Neural cell (in vitro differentiated cells): ENCODE measurements around the gene PXK. TPM values are rescaled to one million over a fixed set of nuclear protein-coding genes. Genes with fewer than 3 reads are reported as not detected.

Experiments
- H2AFZ ChIP-seq: fragments of 200-600, 300-800 bp; sonication (generic), shearing (Covaris generic); 2 replicates; pipeline ENCODE4 v1.6.0; 2014; ENCODE audit warnings: low read depth, mild to moderate bottlenecking, antibody characterized with exemption, low read length, moderate library complexity
- H3F3A ChIP-seq: fragments of 200-600 bp; shearing (Covaris generic); 2 replicates; pipeline ENCODE4 v1.6.1; 2016; ENCODE audit warnings: mild to moderate bottlenecking, moderate library complexity, mixed read lengths, antibody characterized with exemption, low read length; ENCODE audit not compliant: insufficient read depth, poor library complexity, severe bottlenecking
- H3K27ac ChIP-seq: fragments of 200-600, 300-800 bp; sonication (generic), shearing (Covaris generic); 2 replicates; pipeline ENCODE4 v1.5.1; 2014; ENCODE audit warnings: mild to moderate bottlenecking, low read length, moderate library complexity
- H3K27me3 ChIP-seq: fragments of 300-800, 200-600 bp; sonication (generic), shearing (Covaris generic); 2 replicates; pipeline ENCODE4 v1.6.0; 2014; ENCODE audit warnings: mild to moderate bottlenecking, low read depth, low read length, moderate library complexity; ENCODE audit not compliant: insufficient read depth
- H3K36me3 ChIP-seq: fragments of 300-800, 200-600 bp; sonication (generic), shearing (Covaris generic); 2 replicates; pipeline ENCODE4 v1.5.1; 2014; ENCODE audit warnings: mild to moderate bottlenecking, antibody characterized with exemption, low read length, moderate library complexity; ENCODE audit not compliant: insufficient read depth
- H3K4me2 ChIP-seq: fragments of 300-800, 200-600 bp; sonication (generic), shearing (Covaris generic); 2 replicates; pipeline ENCODE4 v1.6.0; 2014; ENCODE audit warnings: mild to moderate bottlenecking, low read length
- H3K4me3 ChIP-seq: fragments of 300-800, 200-600 bp; sonication (generic), shearing (Covaris generic); 2 replicates; pipeline ENCODE4 v1.5.1; 2014; ENCODE audit warnings: mild to moderate bottlenecking, low read length, moderate library complexity
- H3K79me2 ChIP-seq: fragments of 200-600 bp; shearing (Covaris generic); replicated peaks from 2 replicates; pipeline ENCODE4 v1.6.0; 2014; ENCODE audit warnings: mild to moderate bottlenecking, low read length, moderate library complexity; ENCODE audit not compliant: insufficient read depth
- H3K9ac ChIP-seq: fragments of 300-800, 200-600 bp; sonication (generic), shearing (Covaris generic); 2 replicates; pipeline ENCODE4 v1.6.1; 2016; ENCODE audit warnings: mild to moderate bottlenecking, low read length, mixed read lengths
- H3K9me2 ChIP-seq: fragments of 200-600 bp; shearing (Covaris generic); 2 replicates; pipeline ENCODE4 v1.6.1; 2016; ENCODE audit warnings: mild to moderate bottlenecking, low read length, mixed read lengths; ENCODE audit not compliant: insufficient read depth
- H3K9me3 ChIP-seq: fragments of 200-600, 300-800 bp; sonication (generic), shearing (Covaris generic); 2 replicates; pipeline ENCODE4 v1.6.1; 2016; ENCODE audit warnings: mild to moderate bottlenecking, mixed run types, low read length, moderate library complexity, mixed read lengths
- H4K20me1 ChIP-seq: fragments of 200-600 bp; shearing (Covaris generic); 2 replicates; pipeline ENCODE4 v1.6.1; 2016; ENCODE audit warnings: mild to moderate bottlenecking, mixed run types; ENCODE audit not compliant: insufficient read depth
- EP300 ChIP-seq: fragments of 450-650 bp; conservative IDR thresholded peaks from 2 replicates; pipeline ENCODE4 v1.6.1; 2014; ENCODE audit warnings: antibody characterized with exemption, mild to moderate bottlenecking, moderate library complexity; ENCODE audit not compliant: poor library complexity, severe bottlenecking
- EZH2 ChIP-seq: fragments of 200-600, 300-800 bp; shearing (Covaris generic), sonication (generic); IDR thresholded peaks from 2 replicates; pipeline ENCODE4 v1.6.1; 2014; ENCODE audit warnings: antibody characterized with exemption, low read length, borderline replicate concordance, mild to moderate bottlenecking; ENCODE audit not compliant: insufficient read depth, poor library complexity, severe bottlenecking
- MXI1 ChIP-seq: fragments of 450-650 bp; conservative IDR thresholded peaks from 2 replicates; pipeline ENCODE4 v1.6.1; 2014; ENCODE audit warnings: antibody characterized with exemption, mild to moderate bottlenecking; ENCODE audit not compliant: poor library complexity, severe bottlenecking
- POLR2AphosphoS5 ChIP-seq: IDR thresholded peaks from 2 replicates; pipeline ENCODE4 v1.6.1; 2012
- RAD21 ChIP-seq: fragments of 450-650 bp; conservative IDR thresholded peaks from 2 replicates; pipeline ENCODE4 v1.6.1; 2014; ENCODE audit warnings: antibody characterized with exemption, mild to moderate bottlenecking, moderate library complexity
- SMC3 ChIP-seq: fragments of 450-650 bp; conservative IDR thresholded peaks from 2 replicates; pipeline ENCODE4 v1.6.1; 2014; ENCODE audit warnings: antibody characterized with exemption, mild to moderate bottlenecking, moderate library complexity; ENCODE audit not compliant: poor library complexity
- TAF1 ChIP-seq: IDR thresholded peaks from 2 replicates; pipeline ENCODE4 v1.6.1; 2012; ENCODE audit warnings: low read depth
- polyA plus RNA-seq: library from polyadenylated mRNA; depleted of rRNA; stranded (reverse); fragments of >200 nt; gene quantifications from 2 replicates; pipeline ENCODE4 v1.2.3, GENCODE V29; 2014
- TF ChIP-seq, protein P1 (sequence below): IDR thresholded peaks from 2 replicates; pipeline ENCODE4 v1.6.1; 2012; ENCODE audit warnings: borderline replicate concordance
- TF ChIP-seq, protein P2 (sequence below): fragments of 450-650 bp; IDR thresholded peaks from 2 replicates; pipeline ENCODE4 v1.5.1; 2014; ENCODE audit warnings: antibody characterized with exemption, mild to moderate bottlenecking, moderate library complexity; ENCODE audit not compliant: poor library complexity, severe bottlenecking

Gene PXK
- polyA plus RNA-seq, 1 donor from 2014 or later, result 37.7 TPM

DNA sequence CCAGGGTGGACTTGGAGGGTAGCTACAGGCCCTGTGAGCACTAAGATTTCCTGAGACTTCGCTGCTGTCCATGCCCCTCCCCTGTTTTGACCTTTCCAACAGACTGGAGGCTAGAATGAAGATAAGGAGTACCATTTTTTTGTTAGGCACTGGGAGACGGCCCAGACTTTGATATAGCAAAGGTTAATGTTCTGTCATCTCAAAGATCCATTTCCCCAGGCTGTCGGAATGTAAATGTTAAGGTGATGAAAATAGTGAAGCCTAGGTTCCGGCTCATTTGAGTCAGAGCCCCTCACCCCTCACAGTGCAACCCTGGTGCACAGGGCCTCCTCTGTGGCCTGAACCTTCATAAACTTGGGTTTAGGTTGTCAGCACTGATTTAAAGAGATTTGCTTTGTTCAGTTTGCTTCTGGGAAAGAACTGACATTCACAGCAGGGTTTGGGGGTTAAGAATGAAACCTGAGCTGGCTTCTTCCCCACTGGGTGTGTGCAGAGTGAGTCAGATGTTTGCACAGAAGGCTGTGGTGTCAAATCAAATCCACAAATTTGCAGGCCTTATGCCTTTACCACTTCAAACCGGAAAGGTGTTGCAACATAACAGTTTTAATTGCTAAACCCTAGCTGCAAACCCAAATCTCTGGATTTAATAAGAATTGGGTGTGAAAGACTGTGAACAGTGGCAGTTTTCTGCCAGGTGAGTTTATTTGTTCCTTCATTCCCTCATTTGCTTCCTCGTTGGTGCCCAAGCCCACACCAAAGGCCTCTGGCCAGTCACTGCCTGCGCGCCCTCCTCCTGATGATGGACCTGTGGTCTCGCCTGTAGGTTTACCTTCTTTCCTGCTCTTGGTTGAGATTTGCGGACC is 138.6 kb downstream of the PXK start:
- peak overlapping the region; percentile 36 for H2AFZ ChIP-seq
- no peaks in the 10 kb centered on the region for H4K20me1 ChIP-seq
- H3K9me2 ChIP-seq, result no peaks in the 10 kb centered on the region
- H3K9ac ChIP-seq, result no peak overlapping the region
- no peak overlapping the region for H3K4me2 ChIP-seq
- TF ChIP-seq EZH2 (no peak), RAD21 (no peak), POLR2AphosphoS5 (no peak), EP300 (no peak), TAF1 (no peak), SMC3 (no peak), MXI1 (no peak)
- TF ChIP-seq, protein P1, sequence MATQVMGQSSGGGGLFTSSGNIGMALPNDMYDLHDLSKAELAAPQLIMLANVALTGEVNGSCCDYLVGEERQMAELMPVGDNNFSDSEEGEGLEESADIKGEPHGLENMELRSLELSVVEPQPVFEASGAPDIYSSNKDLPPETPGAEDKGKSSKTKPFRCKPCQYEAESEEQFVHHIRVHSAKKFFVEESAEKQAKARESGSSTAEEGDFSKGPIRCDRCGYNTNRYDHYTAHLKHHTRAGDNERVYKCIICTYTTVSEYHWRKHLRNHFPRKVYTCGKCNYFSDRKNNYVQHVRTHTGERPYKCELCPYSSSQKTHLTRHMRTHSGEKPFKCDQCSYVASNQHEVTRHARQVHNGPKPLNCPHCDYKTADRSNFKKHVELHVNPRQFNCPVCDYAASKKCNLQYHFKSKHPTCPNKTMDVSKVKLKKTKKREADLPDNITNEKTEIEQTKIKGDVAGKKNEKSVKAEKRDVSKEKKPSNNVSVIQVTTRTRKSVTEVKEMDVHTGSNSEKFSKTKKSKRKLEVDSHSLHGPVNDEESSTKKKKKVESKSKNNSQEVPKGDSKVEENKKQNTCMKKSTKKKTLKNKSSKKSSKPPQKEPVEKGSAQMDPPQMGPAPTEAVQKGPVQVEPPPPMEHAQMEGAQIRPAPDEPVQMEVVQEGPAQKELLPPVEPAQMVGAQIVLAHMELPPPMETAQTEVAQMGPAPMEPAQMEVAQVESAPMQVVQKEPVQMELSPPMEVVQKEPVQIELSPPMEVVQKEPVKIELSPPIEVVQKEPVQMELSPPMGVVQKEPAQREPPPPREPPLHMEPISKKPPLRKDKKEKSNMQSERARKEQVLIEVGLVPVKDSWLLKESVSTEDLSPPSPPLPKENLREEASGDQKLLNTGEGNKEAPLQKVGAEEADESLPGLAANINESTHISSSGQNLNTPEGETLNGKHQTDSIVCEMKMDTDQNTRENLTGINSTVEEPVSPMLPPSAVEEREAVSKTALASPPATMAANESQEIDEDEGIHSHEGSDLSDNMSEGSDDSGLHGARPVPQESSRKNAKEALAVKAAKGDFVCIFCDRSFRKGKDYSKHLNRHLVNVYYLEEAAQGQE, result no peak
- TF ChIP-seq, protein P2, sequence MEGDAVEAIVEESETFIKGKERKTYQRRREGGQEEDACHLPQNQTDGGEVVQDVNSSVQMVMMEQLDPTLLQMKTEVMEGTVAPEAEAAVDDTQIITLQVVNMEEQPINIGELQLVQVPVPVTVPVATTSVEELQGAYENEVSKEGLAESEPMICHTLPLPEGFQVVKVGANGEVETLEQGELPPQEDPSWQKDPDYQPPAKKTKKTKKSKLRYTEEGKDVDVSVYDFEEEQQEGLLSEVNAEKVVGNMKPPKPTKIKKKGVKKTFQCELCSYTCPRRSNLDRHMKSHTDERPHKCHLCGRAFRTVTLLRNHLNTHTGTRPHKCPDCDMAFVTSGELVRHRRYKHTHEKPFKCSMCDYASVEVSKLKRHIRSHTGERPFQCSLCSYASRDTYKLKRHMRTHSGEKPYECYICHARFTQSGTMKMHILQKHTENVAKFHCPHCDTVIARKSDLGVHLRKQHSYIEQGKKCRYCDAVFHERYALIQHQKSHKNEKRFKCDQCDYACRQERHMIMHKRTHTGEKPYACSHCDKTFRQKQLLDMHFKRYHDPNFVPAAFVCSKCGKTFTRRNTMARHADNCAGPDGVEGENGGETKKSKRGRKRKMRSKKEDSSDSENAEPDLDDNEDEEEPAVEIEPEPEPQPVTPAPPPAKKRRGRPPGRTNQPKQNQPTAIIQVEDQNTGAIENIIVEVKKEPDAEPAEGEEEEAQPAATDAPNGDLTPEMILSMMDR, result no peak
- H3K36me3 ChIP-seq, result no peaks in the 10 kb centered on the region
- no peaks in the 10 kb centered on the region for H3K9me3 ChIP-seq
- no peaks in the 10 kb centered on the region for H3K27me3 ChIP-seq
- no peaks in the 10 kb centered on the region for H3F3A ChIP-seq
- no peaks in the 10 kb centered on the region for H3K79me2 ChIP-seq
- H3K4me3 ChIP-seq, result no peak overlapping the region
- H3K27ac ChIP-seq, result no peak overlapping the region

DNA sequence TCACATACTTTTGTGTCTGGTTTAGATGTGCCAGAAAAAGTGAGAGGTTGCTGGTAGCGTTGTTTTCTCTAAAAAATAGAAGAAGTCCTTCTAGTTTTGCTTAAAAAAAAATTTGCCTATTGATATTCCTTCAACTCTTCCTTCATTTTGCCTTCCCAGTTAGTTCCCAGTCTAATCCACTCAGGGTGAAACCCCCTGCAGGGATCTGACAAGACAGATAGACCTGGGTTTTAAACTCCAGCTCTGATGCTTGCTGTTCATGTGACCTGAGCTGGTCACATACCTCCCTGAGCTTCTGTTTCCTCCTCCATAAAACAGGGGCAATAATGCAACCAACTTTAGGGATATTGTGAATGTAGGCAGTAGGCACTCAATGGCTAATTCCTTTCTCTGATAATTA is 140.6 kb downstream of the PXK start:
- Histone ChIP-seq H3K27me3 (no peaks in the 10 kb centered on the region), H3F3A (no peaks in the 10 kb centered on the region), H3K79me2 (no peaks in the 10 kb centered on the region), H3K4me2 (no peak overlapping the region), H3K9me3 (no peaks in the 10 kb centered on the region), H3K36me3 (no peaks in the 10 kb centered on the region), H3K27ac (no peak overlapping the region), H3K9ac (no peak overlapping the region), H4K20me1 (no peaks in the 10 kb centered on the region), H2AFZ (no peak overlapping the region), H3K9me2 (no peaks in the 10 kb centered on the region), H3K4me3 (no peak overlapping the region)
- TF ChIP-seq, protein P2, result no peak
- no peak for TF ChIP-seq TAF1
